ENCODE data around the gene CYP21A2. TPM values are rescaled to one million over a fixed set of nuclear protein-coding genes. Genes with fewer than 3 reads are reported as not detected.
"Not testable (repeated sequence)": the region's sequence is repeated elsewhere in the genome, so short reads cannot be mapped to it uniquely, and the experiment has no call there.

Gene CYP21A2
- total and polyA plus RNA-seq, 2 experiments from 2014 or later: not detected

- H3K4me3 ChIP-seq; in situ Hi-C loops (cut with MboI); DNase-seq; H2AFZ ChIP-seq; H3K9me3 ChIP-seq (ENCODE audit: low read depth); H3K4me2 ChIP-seq (ENCODE audit: unreplicated experiment); H3K36me3 ChIP-seq (ENCODE audit: low read depth); H3K9me2 ChIP-seq (ENCODE audit: insufficient read depth); H3K9ac ChIP-seq; H3K27ac ChIP-seq; H3F3A ChIP-seq (ENCODE audit: insufficient read depth); H3K27me3 ChIP-seq (replicated peaks; ENCODE audit: insufficient read depth); H3K79me2 ChIP-seq (ENCODE audit: insufficient read depth); H4K20me1 ChIP-seq (ENCODE audit: insufficient read depth); H3K4me1 ChIP-seq (ENCODE audit: insufficient read depth): not testable (repeated sequence)
- no CpG with 5 or more reads among the region's 16 CpGs for WGBS, 2 experiments (ENCODE audit: low coverage in 1 of 2, low lambda C conversion rate in 2 of 2, missing lambda C conversion rate in 2 of 2)
Measured at GRCh38 chr6:32035283-32036013, 2.8 kb upstream of the CYP21A2 start.

GRCh38 chr6:32037136-32037535, 1.1 kb upstream of the CYP21A2 start:
- H3K27me3 ChIP-seq (replicated peaks; ENCODE audit: insufficient read depth); DNase-seq; H2AFZ ChIP-seq; H3K4me1 ChIP-seq (ENCODE audit: insufficient read depth); H3K4me2 ChIP-seq (ENCODE audit: unreplicated experiment); H3K9ac ChIP-seq; H3K27ac ChIP-seq; H3K36me3 ChIP-seq (ENCODE audit: low read depth); H3F3A ChIP-seq (ENCODE audit: insufficient read depth); H3K9me2 ChIP-seq (ENCODE audit: insufficient read depth); in situ Hi-C loops (cut with MboI); H3K79me2 ChIP-seq (ENCODE audit: insufficient read depth); H4K20me1 ChIP-seq (ENCODE audit: insufficient read depth); H3K4me3 ChIP-seq; H3K9me3 ChIP-seq (ENCODE audit: low read depth): not testable (repeated sequence)
- WGBS, 2 experiments (ENCODE audit: low coverage in 1 of 2, low lambda C conversion rate in 2 of 2, missing lambda C conversion rate in 2 of 2): 57 to 77% methylated on average over 1 to 5 of the region's 5 CpGs

DNA sequence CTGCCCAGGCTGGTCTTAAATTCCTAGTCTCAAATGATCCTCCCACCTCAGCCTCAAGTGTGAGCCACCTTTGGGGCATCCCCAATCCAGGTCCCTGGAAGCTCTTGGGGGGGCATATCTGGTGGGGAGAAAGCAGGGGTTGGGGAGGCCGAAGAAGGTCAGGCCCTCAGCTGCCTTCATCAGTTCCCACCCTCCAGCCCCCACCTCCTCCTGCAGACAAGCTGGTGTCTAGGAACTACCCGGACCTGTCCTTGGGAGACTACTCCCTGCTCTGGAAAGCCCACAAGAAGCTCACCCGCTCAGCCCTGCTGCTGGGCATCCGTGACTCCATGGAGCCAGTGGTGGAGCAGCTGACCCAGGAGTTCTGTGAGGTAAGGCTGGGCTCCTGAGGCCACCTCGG, 663 bp downstream of the CYP21A2 start:
- DNase-seq; H3K9me2 ChIP-seq (ENCODE audit: insufficient read depth); H3K79me2 ChIP-seq (ENCODE audit: insufficient read depth); H3K9ac ChIP-seq; H3K36me3 ChIP-seq (ENCODE audit: low read depth); H4K20me1 ChIP-seq (ENCODE audit: insufficient read depth); H3K27ac ChIP-seq; H3K27me3 ChIP-seq (replicated peaks; ENCODE audit: insufficient read depth); H3K4me2 ChIP-seq (ENCODE audit: unreplicated experiment); in situ Hi-C loops (cut with MboI); H3K4me1 ChIP-seq (ENCODE audit: insufficient read depth); H3K9me3 ChIP-seq (ENCODE audit: low read depth); H3K4me3 ChIP-seq; H2AFZ ChIP-seq; H3F3A ChIP-seq (ENCODE audit: insufficient read depth): not testable (repeated sequence)
- 80 to 89% methylated on average over 4 of the region's 5 CpGs for WGBS, 2 experiments (ENCODE audit: low coverage in 1 of 2, low lambda C conversion rate in 2 of 2, missing lambda C conversion rate in 2 of 2)

DNA sequence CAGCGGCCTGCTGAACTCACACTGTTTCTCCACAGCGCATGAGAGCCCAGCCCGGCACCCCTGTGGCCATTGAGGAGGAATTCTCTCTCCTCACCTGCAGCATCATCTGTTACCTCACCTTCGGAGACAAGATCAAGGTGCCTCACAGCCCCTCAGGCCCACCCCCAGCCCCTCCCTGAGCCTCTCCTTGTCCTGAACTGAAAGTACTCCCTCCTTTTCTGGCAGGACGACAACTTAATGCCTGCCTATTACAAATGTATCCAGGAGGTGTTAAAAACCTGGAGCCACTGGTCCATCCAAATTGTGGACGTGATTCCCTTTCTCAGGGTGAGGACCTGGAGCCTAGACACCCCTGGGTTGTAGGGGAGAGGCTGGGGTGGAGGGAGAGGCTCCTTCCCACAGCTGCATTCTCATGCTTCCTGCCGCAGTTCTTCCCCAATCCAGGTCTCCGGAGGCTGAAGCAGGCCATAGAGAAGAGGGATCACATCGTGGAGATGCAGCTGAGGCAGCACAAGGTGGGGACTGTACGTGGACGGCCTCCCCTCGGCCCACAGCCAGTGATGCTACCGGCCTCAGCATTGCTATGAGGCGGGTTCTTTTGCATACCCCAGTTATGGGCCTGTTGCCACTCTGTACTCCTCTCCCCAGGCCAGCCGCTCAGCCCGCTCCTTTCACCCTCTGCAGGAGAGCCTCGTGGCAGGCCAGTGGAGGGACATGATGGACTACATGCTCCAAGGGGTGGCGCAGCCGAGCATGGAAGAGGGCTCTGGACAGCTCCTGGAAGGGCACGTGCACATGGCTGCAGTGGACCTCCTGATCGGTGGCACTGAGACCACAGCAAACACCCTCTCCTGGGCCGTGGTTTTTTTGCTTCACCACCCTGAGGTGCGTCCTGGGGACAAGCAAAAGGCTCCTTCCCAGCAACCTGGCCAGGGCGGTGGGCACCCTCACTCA, 1.4 kb downstream of the CYP21A2 start:
- H3F3A ChIP-seq (ENCODE audit: insufficient read depth); H3K4me1 ChIP-seq (ENCODE audit: insufficient read depth); in situ Hi-C loops (cut with MboI); H3K4me2 ChIP-seq (ENCODE audit: unreplicated experiment); H3K9ac ChIP-seq; H3K9me2 ChIP-seq (ENCODE audit: insufficient read depth); H3K9me3 ChIP-seq (ENCODE audit: low read depth); H3K27me3 ChIP-seq (replicated peaks; ENCODE audit: insufficient read depth); H3K4me3 ChIP-seq; H3K79me2 ChIP-seq (ENCODE audit: insufficient read depth); H2AFZ ChIP-seq; H4K20me1 ChIP-seq (ENCODE audit: insufficient read depth); DNase-seq; H3K36me3 ChIP-seq (ENCODE audit: low read depth); H3K27ac ChIP-seq: not testable (repeated sequence)
- 50 to 59% methylated on average over 21 to 24 of the region's 24 CpGs for WGBS, 2 experiments (ENCODE audit: low coverage in 1 of 2, low lambda C conversion rate in 2 of 2, missing lambda C conversion rate in 2 of 2)

DNA sequence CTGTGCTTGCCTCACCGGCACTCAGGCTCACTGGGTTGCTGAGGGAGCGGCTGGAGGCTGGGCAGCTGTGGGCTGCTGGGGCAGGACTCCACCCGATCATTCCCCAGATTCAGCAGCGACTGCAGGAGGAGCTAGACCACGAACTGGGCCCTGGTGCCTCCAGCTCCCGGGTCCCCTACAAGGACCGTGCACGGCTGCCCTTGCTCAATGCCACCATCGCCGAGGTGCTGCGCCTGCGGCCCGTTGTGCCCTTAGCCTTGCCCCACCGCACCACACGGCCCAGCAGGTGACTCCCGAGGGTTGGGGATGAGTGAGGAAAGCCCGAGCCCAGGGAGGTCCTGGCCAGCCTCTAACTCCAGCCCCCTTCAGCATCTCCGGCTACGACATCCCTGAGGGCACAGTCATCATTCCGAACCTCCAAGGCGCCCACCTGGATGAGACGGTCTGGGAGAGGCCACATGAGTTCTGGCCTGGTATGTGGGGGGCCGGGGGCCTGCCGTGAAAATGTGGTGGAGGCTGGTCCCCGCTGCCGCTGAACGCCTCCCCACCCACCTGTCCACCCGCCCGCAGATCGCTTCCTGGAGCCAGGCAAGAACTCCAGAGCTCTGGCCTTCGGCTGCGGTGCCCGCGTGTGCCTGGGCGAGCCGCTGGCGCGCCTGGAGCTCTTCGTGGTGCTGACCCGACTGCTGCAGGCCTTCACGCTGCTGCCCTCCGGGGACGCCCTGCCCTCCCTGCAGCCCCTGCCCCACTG, 2.3 kb downstream of the CYP21A2 start:
- H2AFZ ChIP-seq; H3K27ac ChIP-seq; H3K79me2 ChIP-seq (ENCODE audit: insufficient read depth); H3K9ac ChIP-seq; H3K9me3 ChIP-seq (ENCODE audit: low read depth); H3K4me1 ChIP-seq (ENCODE audit: insufficient read depth); H3K4me3 ChIP-seq; H3K9me2 ChIP-seq (ENCODE audit: insufficient read depth); DNase-seq; H3K27me3 ChIP-seq (replicated peaks; ENCODE audit: insufficient read depth); H3F3A ChIP-seq (ENCODE audit: insufficient read depth); H4K20me1 ChIP-seq (ENCODE audit: insufficient read depth); in situ Hi-C loops (cut with MboI); H3K36me3 ChIP-seq (ENCODE audit: low read depth); H3K4me2 ChIP-seq (ENCODE audit: unreplicated experiment): not testable (repeated sequence)
- 76 to 86% methylated on average over 14 to 24 of the region's 43 CpGs for WGBS, 2 experiments (ENCODE audit: low coverage in 1 of 2, low lambda C conversion rate in 2 of 2, missing lambda C conversion rate in 2 of 2)

DNA sequence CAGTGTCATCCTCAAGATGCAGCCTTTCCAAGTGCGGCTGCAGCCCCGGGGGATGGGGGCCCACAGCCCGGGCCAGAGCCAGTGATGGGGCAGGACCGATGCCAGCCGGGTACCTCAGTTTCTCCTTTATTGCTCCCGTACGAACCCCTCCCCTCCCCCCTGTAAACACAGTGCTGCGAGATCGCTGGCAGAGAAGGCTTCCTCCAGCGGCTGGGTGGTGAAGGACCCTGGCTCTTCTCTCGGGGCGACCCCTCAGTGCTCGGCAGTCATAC, 2.8 kb downstream of the CYP21A2 start:
- H3K79me2 ChIP-seq (ENCODE audit: insufficient read depth); DNase-seq; H3K4me1 ChIP-seq (ENCODE audit: insufficient read depth); H3K36me3 ChIP-seq (ENCODE audit: low read depth); H3K9me3 ChIP-seq (ENCODE audit: low read depth); in situ Hi-C loops (cut with MboI); H3K9ac ChIP-seq; H4K20me1 ChIP-seq (ENCODE audit: insufficient read depth); H3K4me2 ChIP-seq (ENCODE audit: unreplicated experiment); H3K4me3 ChIP-seq; H3K27me3 ChIP-seq (replicated peaks; ENCODE audit: insufficient read depth); H3K9me2 ChIP-seq (ENCODE audit: insufficient read depth); H3F3A ChIP-seq (ENCODE audit: insufficient read depth); H2AFZ ChIP-seq; H3K27ac ChIP-seq: not testable (repeated sequence)
- WGBS, 2 experiments (ENCODE audit: low coverage in 1 of 2, low lambda C conversion rate in 2 of 2, missing lambda C conversion rate in 2 of 2): 63 to 89% methylated on average over 3 to 5 of the region's 13 CpGs

DNA sequence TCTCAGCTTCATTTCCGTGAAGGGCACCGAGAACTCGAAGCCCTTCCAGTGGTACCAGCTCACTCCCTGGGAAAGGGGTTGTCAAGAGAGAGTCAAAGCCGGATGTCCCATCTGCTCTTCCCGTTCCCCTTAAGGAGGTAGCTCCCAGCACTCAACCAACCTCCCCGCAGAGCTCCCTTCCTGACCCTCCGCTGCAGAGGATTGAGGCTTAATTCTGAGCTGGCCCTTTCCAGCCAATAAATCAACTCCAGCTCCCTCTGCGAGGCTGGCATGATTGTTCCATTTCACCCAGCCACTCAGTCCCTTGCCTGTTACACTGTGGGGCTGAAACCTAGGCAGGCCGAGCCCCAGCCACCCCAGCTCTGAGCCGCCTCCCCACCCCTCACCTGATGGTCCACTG, 3.2 kb downstream of the CYP21A2 start:
- H3K36me3 ChIP-seq (ENCODE audit: low read depth); H3K4me1 ChIP-seq (ENCODE audit: insufficient read depth); H2AFZ ChIP-seq; H3K79me2 ChIP-seq (ENCODE audit: insufficient read depth); H3K4me3 ChIP-seq; H3K4me2 ChIP-seq (ENCODE audit: unreplicated experiment); H3F3A ChIP-seq (ENCODE audit: insufficient read depth); H4K20me1 ChIP-seq (ENCODE audit: insufficient read depth); H3K27me3 ChIP-seq (replicated peaks; ENCODE audit: insufficient read depth); H3K9ac ChIP-seq; H3K9me3 ChIP-seq (ENCODE audit: low read depth); H3K9me2 ChIP-seq (ENCODE audit: insufficient read depth); H3K27ac ChIP-seq; in situ Hi-C loops (cut with MboI); DNase-seq: not testable (repeated sequence)
- 54 to 66% methylated on average over 7 to 8 of the region's 10 CpGs for WGBS, 2 experiments (ENCODE audit: low coverage in 1 of 2, low lambda C conversion rate in 2 of 2, missing lambda C conversion rate in 2 of 2)

Measured in GM23248 (cell line).